Endothelial cell of umbilical vein (primary cell): ENCODE data around the gene LRRC38.

Experiments used
- CTCF ChIP-seq, 2 donors: IDR thresholded peaks; 1 replicate in 1 of 2; 2 replicates in 1 of 2; pipeline ENCODE4 v1.5.1; 2011; ENCODE audit warnings: low read length in 2 of 2, mild to moderate bottlenecking in 2 of 2, moderate library complexity in 2 of 2, control low read depth in 1 of 2, inconsistent platforms in 1 of 2, low read depth in 1 of 2; ENCODE audit not compliant: insufficient read depth in 1 of 2; ENCODE audit errors: extremely low read depth in 1 of 2
- EZH2 ChIP-seq: IDR thresholded peaks from 2 replicates; pipeline ENCODE4 v1.6.1; 2012; ENCODE audit warnings: borderline replicate concordance, low read depth, mild to moderate bottlenecking, moderate library complexity, low read length, inconsistent platforms; ENCODE audit not compliant: severe bottlenecking
- FOS ChIP-seq: IDR thresholded peaks from 2 replicates; pipeline ENCODE4 v1.6.1; 2011; ENCODE audit warnings: mild to moderate bottlenecking, low read length, moderate library complexity, borderline replicate concordance; ENCODE audit not compliant: insufficient read depth
- GATA2 ChIP-seq: IDR thresholded peaks from 2 replicates; pipeline ENCODE4 v1.7.0; 2011; ENCODE audit warnings: low read depth, mild to moderate bottlenecking, moderate library complexity, mixed read lengths, low read length; ENCODE audit not compliant: insufficient read length, insufficient read depth
- JUN ChIP-seq: IDR thresholded peaks from 2 replicates; pipeline ENCODE4 v1.6.1; 2011; ENCODE audit warnings: borderline replicate concordance, low read depth; ENCODE audit not compliant: insufficient read length, insufficient read depth
- MAX ChIP-seq: IDR thresholded peaks from 2 replicates; pipeline ENCODE4 v1.6.1; 2011; ENCODE audit not compliant: insufficient read depth, insufficient read length
- MYC ChIP-seq: IDR thresholded peaks from one replicate; pipeline ENCODE4 v1.6.1; 2011; ENCODE audit warnings: mild to moderate bottlenecking, low read depth, low read length
- POLR2A ChIP-seq: IDR thresholded peaks from 2 replicates; pipeline ENCODE4 v1.6.1; 2012; ENCODE audit warnings: low read depth, mild to moderate bottlenecking, control low read depth, low read length
- POLR2AphosphoS5 ChIP-seq: IDR thresholded peaks from 2 replicates; pipeline ENCODE4 v1.6.1; 2012; ENCODE audit warnings: low read depth, mild to moderate bottlenecking, control low read depth, low read length, moderate library complexity; ENCODE audit not compliant: insufficient read depth

GRCh38 chr1:13554798-13555197 is 41.0 kb upstream of the LRRC38 start:
- TF ChIP-seq POLR2A (no peak), MYC (no peak), CTCF (IDR thresholded peaks at IDR 0.05; ENCODE audit: extremely low read depth in 1 of 2, insufficient read depth in 1 of 2, low read depth in 1 of 2, low read length in 2 of 2) (no peak), MAX (no peak), FOS (no peak), POLR2AphosphoS5 (no peak), EZH2 (no peak), GATA2 (no peak), JUN (no peak)
